ENCODE data around the gene GALNT12.

GRCh38 chr9:98773721-98774120, 33.7 kb upstream of the GALNT12 start:
- TF ChIP-seq CTCF (IDR thresholded peaks at IDR 0.05) (no peak), REST (IDR thresholded peaks at IDR 0.05; ENCODE audit: insufficient read depth in 1 of 2, low read depth in 2 of 2, low read length in 1 of 2) (no peak), POLR2AphosphoS5 (IDR thresholded peaks at IDR 0.05; ENCODE audit: low read depth, low read length) (no peak)
